ENCODE measurements around the gene GAPDHS.

The GAPDHS gene

DNA sequence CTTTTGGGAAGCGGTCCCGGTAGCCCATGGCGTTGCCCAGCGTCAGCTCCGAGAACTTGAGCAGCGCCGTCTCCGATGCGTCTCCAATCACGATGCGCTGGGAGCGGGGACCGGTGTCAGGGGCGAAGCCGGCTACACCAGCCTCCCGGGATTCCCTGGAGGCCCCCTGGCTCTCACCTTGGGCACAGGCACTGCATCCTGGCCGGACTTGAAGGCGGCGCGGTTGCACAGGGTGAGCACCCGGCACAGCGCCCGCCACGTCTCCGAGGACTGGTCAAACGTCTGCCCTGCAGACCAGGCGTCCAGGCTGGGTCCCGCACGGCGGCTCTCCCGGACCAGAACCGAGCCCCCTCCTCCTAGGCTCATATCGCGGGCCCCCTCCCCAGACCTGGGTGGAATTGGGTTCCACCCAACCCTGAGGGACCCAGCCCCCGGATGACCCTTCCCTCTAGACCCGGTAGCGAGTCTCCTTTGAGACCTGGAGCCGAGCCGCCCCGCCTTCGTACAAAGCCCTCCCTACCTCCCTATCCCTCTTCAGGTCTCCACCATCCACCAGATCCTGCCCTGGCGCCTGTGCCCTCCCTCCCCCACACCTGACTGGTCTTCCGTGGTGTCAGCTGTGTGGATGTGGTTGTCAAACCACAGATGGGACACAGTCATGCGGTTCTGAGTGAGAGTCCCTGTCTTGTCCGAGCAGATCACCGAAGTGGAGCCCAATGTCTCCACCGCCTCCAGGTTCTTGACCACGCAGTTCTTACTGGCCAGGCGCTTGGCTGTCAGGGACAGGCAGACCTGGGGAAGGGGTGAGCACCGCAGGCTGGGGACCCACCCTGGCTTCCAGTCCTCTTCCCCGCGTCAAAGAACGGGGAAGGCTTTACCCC lies 25.4 kb downstream of the GAPDHS start:
- no peak for DNase-seq

DNA sequence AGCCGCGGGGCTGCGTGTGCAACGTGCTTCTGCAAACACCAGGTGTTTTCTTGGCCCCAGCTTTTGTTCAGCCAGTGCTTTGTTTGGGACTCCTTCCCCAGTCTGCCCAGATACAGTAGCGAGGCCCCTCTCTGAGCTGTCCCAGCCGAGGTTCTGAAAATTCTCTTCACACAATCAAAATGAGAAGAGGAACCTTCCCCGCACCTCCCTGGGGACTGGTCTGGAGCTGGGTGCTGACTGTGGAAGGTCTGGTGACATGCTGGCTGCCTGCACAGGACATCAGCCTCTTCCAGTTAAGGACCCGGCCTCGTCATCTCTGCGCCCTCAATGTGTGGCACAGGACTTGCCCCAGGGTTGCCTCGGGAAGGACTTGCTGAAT lies 26.0 kb downstream of the GAPDHS start:
- peak; percentile 50 for DNase-seq

DNA sequence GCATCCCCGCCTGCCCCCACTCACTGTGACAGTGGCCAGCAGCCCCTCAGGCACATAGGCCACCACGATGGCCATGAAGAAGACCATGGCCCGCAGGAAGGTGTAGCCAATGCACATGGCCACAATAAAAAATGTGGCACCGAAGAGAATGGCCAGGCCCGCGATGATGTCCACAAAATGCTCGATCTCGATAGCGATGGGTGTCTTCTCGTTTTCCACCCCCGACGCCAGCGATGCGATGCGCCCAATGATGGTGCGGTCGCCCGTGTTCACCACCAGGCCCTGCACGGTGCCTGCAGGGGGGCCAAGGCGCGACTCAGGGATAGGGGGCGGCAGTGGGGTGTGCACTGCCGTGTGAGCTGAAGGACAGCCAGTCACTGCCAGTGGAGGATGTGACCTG lies 26.5 kb downstream of the GAPDHS start:
- DNase-seq = no peak

DNA sequence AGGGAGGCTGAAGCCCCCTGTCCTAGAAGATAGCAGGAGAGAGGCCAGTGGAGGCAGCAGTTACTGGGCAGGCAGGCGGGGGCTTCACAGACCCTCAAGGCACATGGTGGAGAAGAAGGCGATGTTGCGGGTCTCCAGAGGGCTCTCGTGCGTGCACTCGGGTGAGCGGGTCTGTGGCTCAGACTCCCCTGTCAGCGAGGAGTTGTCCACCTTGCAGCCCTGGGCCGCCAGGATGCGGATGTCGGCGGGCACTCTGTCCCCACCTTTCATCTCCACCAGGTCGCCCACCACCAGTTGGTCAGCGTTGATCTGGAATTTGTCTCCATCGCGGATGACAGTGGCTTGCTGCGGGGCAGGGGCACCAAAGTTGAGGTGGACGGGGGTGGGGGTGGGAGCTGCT lies 27.0 kb downstream of the GAPDHS start:
- DNase-seq = no peak

DNA sequence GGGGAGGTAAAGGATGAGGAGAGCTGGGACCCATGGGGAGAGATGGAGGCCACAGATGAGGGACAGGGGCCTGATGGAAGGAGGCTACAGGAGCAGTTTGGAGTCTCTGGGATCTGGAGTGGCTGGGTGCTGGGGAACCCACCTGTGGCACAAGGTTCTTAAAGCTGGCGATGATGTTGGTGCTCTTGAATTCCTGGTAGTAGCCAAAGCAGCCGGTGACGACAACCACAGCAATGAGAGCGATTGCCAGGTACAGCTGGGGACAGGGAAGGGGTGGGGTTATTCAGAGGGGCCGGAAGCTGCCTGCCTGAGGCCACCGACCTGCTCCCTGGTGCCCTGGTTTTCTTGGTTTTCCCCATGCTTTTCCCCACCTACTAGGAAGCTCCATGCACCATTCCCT lies 27.4 kb downstream of the GAPDHS start:
- no peak for DNase-seq

DNA sequence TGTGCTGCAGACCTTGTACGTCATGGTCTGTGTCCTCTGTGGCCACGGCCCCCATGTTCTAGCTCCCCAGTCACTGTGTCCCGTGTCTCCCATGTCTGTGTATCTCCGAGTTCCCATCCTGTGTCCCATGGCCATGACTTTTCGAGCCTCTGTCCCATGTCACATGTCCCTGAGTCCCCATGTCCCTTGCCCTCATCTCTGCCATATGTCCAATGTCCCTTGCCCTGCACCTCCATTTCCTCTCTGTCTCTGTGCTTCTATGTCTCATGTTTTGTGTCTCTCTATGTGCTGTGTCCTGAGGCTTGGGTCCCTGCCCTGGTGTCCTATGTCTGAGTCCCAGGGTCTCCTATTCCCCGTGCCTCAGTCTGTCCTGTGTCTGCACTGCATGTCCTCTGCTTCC lies 28.2 kb downstream of the GAPDHS start:
- no peak for DNase-seq

DNA sequence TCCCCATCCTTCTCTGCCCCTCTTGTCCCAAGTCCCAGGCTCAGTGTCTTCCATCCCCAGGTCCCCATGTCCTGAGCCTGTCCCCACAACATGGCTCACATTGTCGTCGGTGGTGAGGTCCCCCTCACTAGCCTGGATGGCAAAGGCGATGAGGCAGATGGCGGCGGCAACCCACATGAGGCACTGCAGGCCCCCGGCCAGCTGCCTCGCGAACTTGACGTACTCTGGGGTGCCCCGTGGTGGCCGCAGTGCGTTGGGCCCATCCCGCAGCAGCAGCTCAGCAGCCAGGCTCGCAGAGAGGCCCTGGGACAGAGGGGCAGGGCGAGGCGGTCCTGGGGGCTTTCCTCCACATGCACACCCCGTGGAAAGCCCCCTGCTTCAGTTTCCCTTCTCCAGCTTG lies 29.1 kb downstream of the GAPDHS start:
- DNase-seq = no peak

DNA sequence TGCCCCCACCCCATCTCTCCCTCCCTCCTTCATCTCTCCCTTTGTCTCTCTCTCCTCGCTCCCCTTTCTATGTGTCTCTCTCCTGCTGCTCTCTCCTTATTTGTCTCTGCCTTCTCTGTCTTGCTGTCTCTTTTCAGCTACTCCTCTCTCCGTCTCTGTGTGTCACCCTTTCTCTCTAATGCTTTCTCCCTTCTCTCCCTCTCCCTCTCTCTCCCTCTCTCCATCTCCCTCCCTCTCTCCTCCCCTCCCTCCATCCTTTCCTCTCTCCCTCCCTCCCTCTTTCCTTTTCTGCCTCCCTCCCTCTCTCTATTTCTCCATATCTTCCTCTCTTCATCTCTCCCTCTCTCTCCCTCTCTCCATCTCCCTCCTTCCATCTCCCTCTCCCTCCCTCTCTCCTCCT lies 29.5 kb downstream of the GAPDHS start:
- DNase-seq = no peak

DNA sequence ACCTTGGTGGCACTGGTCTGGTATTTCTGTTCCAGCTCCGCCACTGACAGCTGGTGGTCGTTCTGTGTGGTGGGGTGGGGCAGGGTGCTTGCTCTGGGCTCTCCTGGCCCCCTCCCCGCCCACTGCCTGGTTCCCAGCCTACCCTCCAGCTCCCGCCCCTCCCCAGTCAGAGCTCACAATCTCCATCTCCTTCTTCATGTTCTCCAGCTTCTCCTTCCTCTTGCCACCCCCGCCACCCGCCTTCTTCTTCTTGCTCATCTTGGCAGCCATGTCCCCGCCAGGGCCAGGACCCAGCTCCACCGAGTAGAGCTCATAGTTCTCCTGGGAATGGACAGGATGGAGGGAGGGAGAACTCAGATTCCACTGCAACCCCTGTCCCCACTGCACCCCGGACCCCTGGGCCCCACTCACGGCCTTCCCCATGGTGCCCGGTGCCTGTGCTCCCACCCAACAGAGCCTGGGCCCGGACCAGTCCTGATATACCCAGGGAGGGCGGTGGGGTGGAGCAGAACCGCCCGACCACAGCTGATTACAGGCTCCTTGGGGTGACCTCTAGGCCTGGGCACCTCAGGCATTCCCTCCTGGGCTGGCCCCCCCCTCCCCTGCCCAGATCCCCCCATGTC lies 30.1 kb downstream of the GAPDHS start, which contains the start of gene ATP4A:
Gene ATP4A (minus strand): TSS at position 452 of the 623 bp plus-strand sequence. CDS start 29 bp downstream, at position 423.
- no peak for DNase-seq

DNA sequence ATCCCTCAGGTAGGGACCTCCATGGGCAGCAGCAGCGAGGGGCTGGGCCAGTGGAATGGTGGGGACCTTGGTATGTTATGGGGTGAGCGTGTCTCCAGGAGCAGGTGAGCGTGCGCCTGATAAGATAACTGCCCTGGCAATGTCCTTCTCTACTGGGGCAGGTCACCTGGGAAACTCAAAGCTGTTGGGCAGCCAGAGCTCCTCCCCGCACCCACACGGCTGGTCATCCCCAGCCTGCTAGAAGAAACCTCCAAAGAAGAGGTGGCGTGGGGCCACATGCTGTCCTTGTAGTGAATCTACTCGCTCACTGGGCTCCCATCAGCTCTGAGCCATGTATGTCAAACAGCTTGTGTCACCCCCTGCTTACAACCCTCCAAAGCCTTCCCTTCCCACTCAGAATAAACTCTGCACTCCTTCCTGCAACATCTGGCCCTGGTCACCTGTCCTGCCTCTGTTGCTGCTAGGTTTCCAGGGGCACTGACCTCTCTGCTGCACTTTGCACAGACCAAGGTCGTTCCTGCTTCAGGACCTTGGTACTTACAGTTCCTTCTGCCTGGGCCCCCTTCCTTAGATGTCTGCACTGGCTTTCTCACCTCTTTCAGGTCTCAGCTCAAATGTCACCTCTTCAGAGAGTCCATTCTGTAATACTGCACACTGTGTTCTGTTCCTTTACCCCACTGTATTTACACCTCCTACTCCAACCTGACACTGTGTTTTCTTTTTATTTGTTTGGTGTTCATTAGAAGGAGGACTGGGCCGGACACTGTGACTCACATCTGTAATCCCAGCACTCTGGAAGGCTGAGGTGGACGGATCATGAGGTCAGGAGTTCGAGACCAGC lies 32.0 kb downstream of the GAPDHS start:
- DNase-seq = no peak

DNA sequence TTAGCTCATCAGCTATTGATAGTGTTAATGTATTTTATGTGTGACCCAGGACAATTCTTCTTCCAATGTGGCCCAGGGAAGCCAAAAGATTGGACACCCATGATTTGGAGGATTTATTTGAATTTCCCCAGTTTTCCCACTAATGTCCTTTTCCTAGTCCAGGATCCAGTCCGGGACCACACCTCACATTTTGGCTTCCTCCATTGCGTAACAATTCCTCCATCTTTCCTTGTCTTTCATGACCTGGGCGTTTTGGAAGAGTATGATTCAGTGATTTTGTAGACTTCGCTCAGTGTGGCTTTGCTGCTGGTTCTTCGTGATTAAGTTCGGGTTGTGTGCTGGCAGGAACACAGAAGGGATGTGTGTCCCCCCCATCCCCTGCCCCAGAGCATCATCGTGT lies 33.5 kb downstream of the GAPDHS start:
- no peak for DNase-seq

DNA sequence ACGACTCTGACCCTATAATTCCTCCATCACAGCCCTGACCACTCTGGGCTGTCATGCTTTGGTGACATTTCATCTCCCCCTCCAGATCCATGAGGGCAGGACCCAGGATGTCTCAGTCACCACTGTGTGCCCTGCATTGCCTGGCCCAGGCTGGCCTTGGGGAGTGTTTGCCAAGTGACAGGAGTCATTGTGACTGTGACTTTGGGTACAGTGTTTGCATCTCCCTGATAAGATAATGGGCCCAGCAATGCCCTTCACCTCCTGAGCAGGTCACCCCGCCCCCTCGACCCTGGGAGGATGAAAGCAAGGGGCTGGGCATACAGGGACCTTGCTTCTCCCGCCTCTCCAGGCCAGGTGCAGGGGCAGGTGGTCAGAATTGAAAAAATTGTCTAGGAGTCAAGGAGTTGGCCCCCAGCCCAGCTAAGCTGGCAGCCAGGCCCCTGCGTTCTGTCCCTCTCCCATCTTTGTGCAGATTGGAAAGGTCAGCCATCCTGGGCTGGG lies 36.1 kb downstream of the GAPDHS start:
- peak; percentile 23 for DNase-seq

DNA sequence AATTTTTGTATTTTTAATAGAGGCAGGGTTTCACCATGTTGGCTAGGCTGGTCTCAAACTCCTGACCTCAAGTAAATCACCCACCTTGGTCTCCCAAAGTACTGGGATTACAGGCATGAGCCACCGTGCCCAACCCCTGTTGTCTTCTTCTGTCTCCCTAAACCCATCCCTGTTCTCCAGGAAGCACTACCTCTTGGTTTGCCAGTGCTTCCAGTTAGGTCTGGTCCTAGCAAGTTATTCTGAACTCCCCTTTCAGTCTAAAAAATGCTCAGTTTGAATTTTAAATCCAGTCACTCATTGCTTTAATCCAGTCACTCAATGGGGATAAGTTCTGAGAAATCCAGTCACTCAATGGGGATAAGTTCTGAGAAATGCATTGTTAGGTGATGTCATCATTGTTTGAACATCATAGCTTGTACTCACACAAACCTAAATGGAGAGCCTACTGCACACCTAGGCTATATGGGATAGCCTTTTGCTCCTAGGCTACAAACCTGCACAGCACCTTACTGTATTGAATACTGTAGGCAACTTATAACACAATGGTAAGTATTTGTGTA lies 38.2 kb downstream of the GAPDHS start:
- DNase-seq = no peak

DNA sequence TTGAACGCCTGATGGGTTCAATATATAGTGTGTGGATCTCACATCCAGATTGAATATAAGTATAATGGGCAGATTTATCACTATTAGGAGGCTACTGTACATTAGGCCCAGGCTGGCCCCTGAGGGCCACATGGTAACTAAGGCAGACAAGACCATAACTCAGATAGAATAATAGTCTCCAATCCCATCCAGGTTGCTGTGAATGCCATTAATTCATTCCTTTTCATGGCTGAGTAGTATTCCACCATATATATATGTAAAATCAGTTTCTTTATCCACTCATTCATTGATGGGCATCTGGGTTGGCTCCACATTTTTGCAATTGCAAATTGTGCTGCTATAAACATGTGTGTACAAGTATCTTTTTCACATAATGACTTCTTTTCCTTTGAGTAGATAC lies 44.7 kb downstream of the GAPDHS start:
- DNase-seq = no peak

DNA sequence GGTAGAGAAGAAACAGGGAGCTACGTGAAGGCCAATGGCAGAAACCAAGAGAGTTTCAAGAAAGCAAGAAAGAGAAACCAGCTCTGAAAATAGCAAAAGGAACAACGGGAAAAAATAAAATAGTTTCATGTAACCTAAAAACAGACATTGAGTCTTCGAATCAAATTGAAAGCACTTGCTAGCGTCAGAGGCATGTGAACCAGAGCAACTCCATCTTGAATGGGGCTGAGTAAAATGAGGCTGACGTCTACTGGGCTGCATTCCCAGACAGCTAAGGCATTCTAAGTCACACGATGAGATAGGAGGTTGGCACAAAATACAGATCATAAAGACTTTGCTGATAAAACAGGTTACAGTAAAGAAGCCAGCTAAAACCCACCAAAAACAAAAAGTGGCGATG lies 45.5 kb downstream of the GAPDHS start:
- no peak for DNase-seq

DNA sequence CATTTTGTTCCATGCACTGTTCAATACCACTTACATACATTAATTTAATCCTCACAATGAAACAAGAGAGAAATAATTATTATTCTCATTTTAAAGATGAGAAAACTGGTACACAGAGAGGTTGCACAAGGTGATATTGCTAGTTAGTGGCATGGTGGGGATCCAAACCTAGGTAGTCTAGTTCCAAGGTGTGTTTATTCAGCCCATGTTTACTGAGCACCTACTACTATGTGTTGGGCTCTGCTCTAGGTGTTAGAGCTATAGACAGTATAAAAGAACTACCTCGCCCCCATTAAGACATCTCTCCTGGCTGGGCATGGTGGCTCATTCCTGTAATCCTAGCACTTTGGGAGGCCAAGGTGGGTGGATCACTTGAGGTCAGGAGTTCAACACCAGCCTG lies 49.5 kb downstream of the GAPDHS start:
- DNase-seq = no peak

DNA sequence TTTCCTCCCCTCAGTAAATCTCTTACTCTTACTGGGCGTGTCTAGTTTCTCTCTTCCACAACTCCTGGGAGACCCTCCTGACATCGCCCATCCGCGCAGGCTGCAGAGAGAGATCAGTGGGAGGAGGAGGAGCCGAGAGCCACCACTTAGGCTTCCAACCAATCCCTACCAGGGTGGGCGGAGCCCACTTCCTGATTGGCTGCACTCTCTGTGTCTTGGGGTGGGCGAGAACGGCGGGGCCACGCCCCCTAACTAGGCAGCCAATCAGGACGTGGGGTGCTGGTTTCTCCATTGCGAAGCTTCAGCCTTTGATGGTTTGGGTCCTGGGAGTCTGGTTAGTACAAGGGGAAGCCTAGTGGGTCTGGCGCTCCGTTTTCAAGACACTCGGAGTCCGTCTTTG lies 52.6 kb downstream of the GAPDHS start, which contains the start of gene PMIS2:
Gene PMIS2 (plus strand): TSS at position 326 of the 400 bp plus-strand sequence. CDS start 87 bp downstream, outside the sequence.
- no peak for DNase-seq

DNA sequence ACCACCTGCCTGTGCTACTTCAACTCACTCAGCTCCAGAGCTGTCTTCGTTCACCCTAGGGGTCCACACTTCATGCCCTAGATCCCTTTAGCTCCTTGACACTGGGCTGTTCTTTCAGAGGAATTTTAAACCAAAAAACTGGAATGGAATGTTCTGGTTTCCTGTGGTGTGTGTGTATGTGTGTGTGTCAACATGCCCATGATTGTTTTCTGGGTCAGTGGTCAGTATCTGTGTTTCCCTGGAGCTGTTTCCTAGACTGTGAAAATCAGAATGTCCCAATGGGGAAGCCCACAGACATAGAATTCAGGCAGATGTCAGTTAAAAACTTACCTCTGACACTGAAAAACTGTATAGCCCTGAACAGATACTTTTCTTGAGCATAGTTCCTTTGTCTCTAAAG lies 54.1 kb downstream of the GAPDHS start:
- no peak for DNase-seq

DNA sequence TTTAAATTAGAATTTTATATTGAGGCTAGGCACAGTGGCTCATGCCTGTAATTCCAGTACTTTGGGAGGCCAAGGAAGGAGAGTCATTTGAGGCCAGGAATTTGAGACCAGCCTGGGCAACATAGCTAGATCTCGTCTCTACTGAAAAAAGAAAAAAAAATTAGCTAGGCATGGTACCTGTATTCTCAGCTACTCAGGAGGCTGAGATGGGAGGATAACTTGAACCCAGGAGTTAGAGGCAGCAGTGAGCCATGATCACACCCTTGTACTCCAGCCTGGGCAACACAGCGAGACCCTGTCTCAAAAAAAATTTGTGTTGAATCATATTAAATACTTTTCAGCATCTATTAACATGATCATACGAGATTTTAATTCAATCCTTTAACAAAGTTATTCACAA lies 57.6 kb downstream of the GAPDHS start:
- no peak for DNase-seq

DNA sequence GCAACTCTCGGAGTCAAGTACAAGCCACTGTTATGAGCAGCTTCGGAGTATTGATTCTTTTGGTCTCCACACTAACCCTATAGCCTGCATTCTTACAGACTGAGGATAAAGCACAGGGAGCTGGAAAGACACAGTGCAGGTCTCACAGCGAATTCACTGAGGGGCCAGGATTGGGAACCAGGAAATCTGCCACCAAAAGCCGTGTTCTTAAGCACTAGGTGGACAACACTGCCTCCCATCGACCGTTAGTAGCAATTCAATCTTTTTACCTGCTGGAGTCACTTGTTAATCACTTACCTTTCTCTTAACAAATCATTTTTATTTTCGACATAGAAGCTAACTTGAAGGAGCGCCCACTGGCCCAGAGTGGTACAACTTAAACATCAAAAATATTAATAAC lies 59.0 kb downstream of the GAPDHS start:
- DNase-seq = peak; percentile 28

Measured in NCI-H146 (cell line).